H9 (cell line): Measurements from ENCODE around the gene ATG7. TPM values are rescaled to one million over a fixed set of nuclear protein-coding genes. Genes with fewer than 3 reads are reported as not detected.

Experiments
- DNase-seq: peaks from one replicate; pipeline ENCODE4 v3.0.0-alpha.2; 2017
- H2AFZ ChIP-seq: one replicate; pipeline ENCODE4 v1.6.1; 2013; ENCODE audit warnings: mild to moderate bottlenecking, low read length, control low read depth, moderate library complexity
- H2AK5ac ChIP-seq: 2 replicates; pipeline ENCODE4 v1.6.1; 2013; ENCODE audit warnings: low read length, control low read depth, mixed read lengths; ENCODE audit not compliant: insufficient read length
- H2BK120ac ChIP-seq: one replicate; pipeline ENCODE4 v1.6.1; 2013; ENCODE audit warnings: low read depth, mild to moderate bottlenecking, low read length, control low read depth, inconsistent platforms; ENCODE audit not compliant: poor library complexity, severe bottlenecking
- H2BK12ac ChIP-seq: 2 replicates; pipeline ENCODE4 v1.6.1; 2013; ENCODE audit warnings: low read length, control low read depth, mixed read lengths, low read depth; ENCODE audit not compliant: insufficient read length
- H2BK15ac ChIP-seq: 2 replicates; pipeline ENCODE4 v1.6.1; 2013; ENCODE audit warnings: low read depth, low read length, control low read depth
- H2BK20ac ChIP-seq: one replicate; pipeline ENCODE4 v1.6.1; 2013; ENCODE audit warnings: low read depth, mild to moderate bottlenecking, low read length, control low read depth, inconsistent platforms; ENCODE audit not compliant: poor library complexity, severe bottlenecking
- H2BK5ac ChIP-seq: 2 replicates; pipeline ENCODE4 v1.6.1; 2013; ENCODE audit warnings: low read length, control low read depth, mixed read lengths; ENCODE audit not compliant: insufficient read length
- H3K14ac ChIP-seq: 2 replicates; pipeline ENCODE4 v1.6.1; 2013; ENCODE audit warnings: low read length, control low read depth; ENCODE audit not compliant: insufficient read depth
- H3K18ac ChIP-seq: 2 replicates; pipeline ENCODE4 v1.6.1; 2013; ENCODE audit warnings: low read depth, mild to moderate bottlenecking, mixed read lengths, low read length, control low read depth; ENCODE audit not compliant: insufficient read length
- H3K23ac ChIP-seq: 2 replicates; pipeline ENCODE4 v1.6.1; 2013; ENCODE audit warnings: low read length, control low read depth, mixed read lengths, low read depth; ENCODE audit not compliant: insufficient read length
- H3K23me2 ChIP-seq: 2 replicates; pipeline ENCODE4 v1.6.1; 2013; ENCODE audit warnings: low read depth, mild to moderate bottlenecking, mixed read lengths, low read length, control low read depth; ENCODE audit not compliant: insufficient read length, poor library complexity, severe bottlenecking
- H3K27ac ChIP-seq: 2 replicates; pipeline ENCODE4 v1.5.1; 2013; ENCODE audit warnings: low read length, control low read depth, mixed read lengths, low read depth; ENCODE audit not compliant: insufficient read length
- H3K27me3 ChIP-seq: 2 replicates; pipeline ENCODE4 v1.6.1; 2013; ENCODE audit warnings: low read length, control low read depth, inconsistent platforms; ENCODE audit not compliant: insufficient read depth
- H3K4ac ChIP-seq: 2 replicates; pipeline ENCODE4 v1.6.1; 2013; ENCODE audit warnings: low read depth, mild to moderate bottlenecking, control low read depth, inconsistent platforms, low read length, moderate library complexity
- H3K4me1 ChIP-seq: 2 replicates; pipeline ENCODE4 v1.6.1; 2013; ENCODE audit warnings: low read length, control low read depth, inconsistent platforms; ENCODE audit not compliant: insufficient read depth
- H3K4me2 ChIP-seq: 2 replicates; pipeline ENCODE4 v1.6.1; 2013; ENCODE audit warnings: low read length, control low read depth, mixed read lengths; ENCODE audit not compliant: insufficient read length, insufficient read depth
- H3K56ac ChIP-seq: 2 replicates; pipeline ENCODE4 v1.6.1; 2013; ENCODE audit warnings: low read depth, mild to moderate bottlenecking, mixed read lengths, low read length, control low read depth; ENCODE audit not compliant: insufficient read length
- H3K79me1 ChIP-seq: 2 replicates; pipeline ENCODE4 v1.6.1; 2013; ENCODE audit warnings: low read depth, mild to moderate bottlenecking, moderate library complexity, low read length, control low read depth, inconsistent platforms; ENCODE audit not compliant: insufficient read depth, poor library complexity, severe bottlenecking
- H3K79me2 ChIP-seq: 2 replicates; pipeline ENCODE4 v1.6.1; 2013; ENCODE audit warnings: low read length, control low read depth, inconsistent platforms; ENCODE audit not compliant: insufficient read depth
- H3K9ac ChIP-seq: 2 replicates; pipeline ENCODE4 v1.6.1; 2013; ENCODE audit warnings: low read length, control low read depth, mixed read lengths; ENCODE audit not compliant: insufficient read length; ENCODE audit errors: extremely low read depth
- H3K9me3 ChIP-seq: one replicate; pipeline ENCODE4 v1.6.1; 2013; ENCODE audit warnings: low read depth, low read length, inconsistent platforms; ENCODE audit not compliant: control insufficient read depth
- H3T11ph ChIP-seq: one replicate; pipeline ENCODE4 v1.6.1; 2013; ENCODE audit warnings: mild to moderate bottlenecking, low read length, control low read depth, inconsistent platforms
- H4K20me1 ChIP-seq: one replicate; pipeline ENCODE4 v1.6.1; 2013; ENCODE audit not compliant: control insufficient read depth, insufficient read length, insufficient read depth
- H4K5ac ChIP-seq: 2 replicates; pipeline ENCODE4 v1.6.1; 2013; ENCODE audit warnings: low read depth, mild to moderate bottlenecking, mixed read lengths, low read length, control low read depth; ENCODE audit not compliant: insufficient read length
- H4K8ac ChIP-seq: replicated peaks from 2 replicates; pipeline ENCODE4 v1.6.1; 2013; ENCODE audit warnings: low read length, control low read depth, mixed read lengths, low read depth; ENCODE audit not compliant: insufficient read length
- H4K91ac ChIP-seq: 2 replicates; pipeline ENCODE4 v1.6.1; 2013; ENCODE audit warnings: low read depth, mild to moderate bottlenecking, moderate library complexity, mixed read lengths, low read length, control low read depth; ENCODE audit not compliant: insufficient read length
- H3K27ac Mint-ChIP-seq, 3 experiments: 2 replicates in 2 of 3; 3 replicates in 1 of 3; pipeline ENCODE4 v1.8.0; 2020 to 2021; ENCODE audit warnings: mixed read lengths in 3 of 3, mild to moderate bottlenecking in 1 of 3, moderate library complexity in 1 of 3
- H3K27me3 Mint-ChIP-seq: 2 replicates; pipeline ENCODE4 v1.8.0; 2021; ENCODE audit warnings: low read depth, mild to moderate bottlenecking, moderate library complexity, mixed read lengths
- H3K36me3 Mint-ChIP-seq, 3 experiments: 2 replicates in 2 of 3; 3 replicates in 1 of 3; pipeline ENCODE4 v1.8.0; 2020 to 2021; ENCODE audit warnings: low read depth in 3 of 3, mixed read lengths in 3 of 3; ENCODE audit not compliant: insufficient read depth in 1 of 3
- H3K4me1 Mint-ChIP-seq, 2 experiments: 2 replicates each; pipeline ENCODE4 v1.8.0; 2020; ENCODE audit warnings: mixed read lengths in 2 of 2
- H3K4me3 Mint-ChIP-seq, 2 experiments: 2 replicates in 1 of 2; 3 replicates in 1 of 2; pipeline ENCODE4 v1.8.0; 2020 to 2021; ENCODE audit warnings: mild to moderate bottlenecking in 2 of 2, mixed read lengths in 2 of 2, moderate library complexity in 1 of 2
- H3K9me3 Mint-ChIP-seq, 2 experiments: 2 replicates in 1 of 2; 3 replicates in 1 of 2; pipeline ENCODE4 v1.8.0; 2020; ENCODE audit warnings: mild to moderate bottlenecking in 2 of 2, mixed read lengths in 2 of 2, moderate library complexity in 1 of 2
- WGBS: extraction: QIAGEN DNeasy Blood & Tissue Kit; methylation state at CpG from one replicate; pipeline ENCODE4 v1.1.7; 2013; ENCODE audit warnings: missing lambda C conversion rate, low lambda C conversion rate, mixed read lengths; ENCODE audit not compliant: insufficient read length; ENCODE audit errors: extremely low coverage; 5-methylcytosine and 5-hydroxymethylcytosine counted together
- total RNA-seq: library from RNA; stranded (reverse); gene quantifications from 2 replicates; pipeline ENCODE4 v1.2.1, GENCODE V29; 2021
- TF ChIP-seq, protein P1 (sequence below): fragments of 200-600 bp; sonication (generic); conservative IDR thresholded peaks from 3 replicates; pipeline ENCODE4 v1.8.0; 2021; ENCODE audit warnings: antibody characterized with exemption, mild to moderate bottlenecking

ATG7 gene
- total RNA-seq, 1 experiment from 2014 or later: 17.9 TPM

DNA sequence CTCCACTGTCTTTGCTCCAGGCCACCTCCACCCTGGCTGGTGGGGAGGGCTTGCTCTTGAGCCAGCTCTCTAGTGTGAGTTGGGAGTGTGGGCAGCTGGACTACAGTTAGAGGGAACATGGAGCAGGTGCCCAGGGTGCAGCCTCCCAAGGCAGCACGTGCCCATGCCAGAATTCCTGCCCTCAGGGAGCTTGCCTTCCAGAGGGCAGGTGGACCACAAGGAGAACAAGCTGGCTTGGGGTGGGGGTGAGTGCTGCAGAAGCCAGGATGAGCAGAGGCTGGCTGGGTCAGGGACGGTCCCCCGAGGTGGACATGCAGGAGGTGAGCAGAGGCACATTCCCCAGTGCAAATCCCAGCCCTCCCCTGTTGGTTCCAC is 282.0 kb downstream of the ATG7 start:
- H2BK5ac ChIP-seq: no peak overlapping the region
- Mint-ChIP-seq H3K27ac (peak overlapping the region in 2 of 3 experiments; percentile 18 to 62; a peak in 1 of 7 replicates), H3K4me1 (peaks cover 2 to 8% of the 10 kb centered on the region in 2 experiments; a peak in 3 of 4 replicates), H3K9me3 (peaks cover 0 to 2% of the 10 kb centered on the region in 2 experiments; a peak in 3 of 5 replicates), H3K4me3 (no peak overlapping the region), H3K27me3 (no peaks in the 10 kb centered on the region), H3K36me3 (peaks cover 4 to 43% (median 34%) of the 10 kb centered on the region in 3 experiments; a peak in 6 of 7 replicates)
- H2BK20ac ChIP-seq: no peak overlapping the region
- H3K9ac ChIP-seq: no peak overlapping the region
- no peaks in the 10 kb centered on the region for H3K27me3 ChIP-seq
- H3K4me2 ChIP-seq: no peak overlapping the region
- H3T11ph ChIP-seq: no peak overlapping the region
- H3K23ac ChIP-seq: no peak overlapping the region
- peaks cover 3% of the 10 kb centered on the region for H3K79me1 ChIP-seq
- no peak overlapping the region for H2AFZ ChIP-seq
- H4K5ac ChIP-seq: no peak overlapping the region
- H3K4me1 ChIP-seq: no peaks in the 10 kb centered on the region
- H2AK5ac ChIP-seq: no peak overlapping the region
- no peak overlapping the region for H3K27ac ChIP-seq
- no peak overlapping the region for H2BK15ac ChIP-seq
- no peak for DNase-seq
- no peaks in the 10 kb centered on the region for H3K23me2 ChIP-seq
- no peaks in the 10 kb centered on the region for H4K20me1 ChIP-seq
- H3K14ac ChIP-seq: peak overlapping the region; percentile 18; the same call in 1 of the 2 replicates
- no peak overlapping the region for H2BK120ac ChIP-seq
- H3K4ac ChIP-seq: no peak overlapping the region
- H2BK12ac ChIP-seq: no peak overlapping the region
- no peak overlapping the region for H3K18ac ChIP-seq
- no peak overlapping the region for H4K8ac ChIP-seq
- no peaks in the 10 kb centered on the region for H3K79me2 ChIP-seq
- H3K9me3 ChIP-seq: no peaks in the 10 kb centered on the region
- H4K91ac ChIP-seq: no peak overlapping the region
- WGBS: no CpG with 5 or more reads among the region's 3 CpGs
- TF ChIP-seq, protein P1, sequence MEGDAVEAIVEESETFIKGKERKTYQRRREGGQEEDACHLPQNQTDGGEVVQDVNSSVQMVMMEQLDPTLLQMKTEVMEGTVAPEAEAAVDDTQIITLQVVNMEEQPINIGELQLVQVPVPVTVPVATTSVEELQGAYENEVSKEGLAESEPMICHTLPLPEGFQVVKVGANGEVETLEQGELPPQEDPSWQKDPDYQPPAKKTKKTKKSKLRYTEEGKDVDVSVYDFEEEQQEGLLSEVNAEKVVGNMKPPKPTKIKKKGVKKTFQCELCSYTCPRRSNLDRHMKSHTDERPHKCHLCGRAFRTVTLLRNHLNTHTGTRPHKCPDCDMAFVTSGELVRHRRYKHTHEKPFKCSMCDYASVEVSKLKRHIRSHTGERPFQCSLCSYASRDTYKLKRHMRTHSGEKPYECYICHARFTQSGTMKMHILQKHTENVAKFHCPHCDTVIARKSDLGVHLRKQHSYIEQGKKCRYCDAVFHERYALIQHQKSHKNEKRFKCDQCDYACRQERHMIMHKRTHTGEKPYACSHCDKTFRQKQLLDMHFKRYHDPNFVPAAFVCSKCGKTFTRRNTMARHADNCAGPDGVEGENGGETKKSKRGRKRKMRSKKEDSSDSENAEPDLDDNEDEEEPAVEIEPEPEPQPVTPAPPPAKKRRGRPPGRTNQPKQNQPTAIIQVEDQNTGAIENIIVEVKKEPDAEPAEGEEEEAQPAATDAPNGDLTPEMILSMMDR: no peak
- H3K56ac ChIP-seq: no peak overlapping the region
